K562 (cell line): ENCODE data around the gene ITGA3. TPM values are rescaled to one million over a fixed set of nuclear protein-coding genes. Genes with fewer than 3 reads are reported as not detected.

Experiments
- ATAC-seq: fragments of 200-7000 bp; cut with Tn5 transposase; 3 replicates; pipeline ENCODE4 v1.9.1; 2020; ENCODE audit warnings: moderate library complexity
- BruUV-seq: library from RNA; stranded (reverse); fragments of 400-500 nt; replicated peaks from 2 replicates; lab custom pipeline; 2021; lab: Mats Ljungman, UMichigan
- CTCF ChIA-PET: fragments of 300-600 bp; formaldehyde crosslinking; extraction: SDS; loops from one replicate; lab custom pipeline; 2021; ENCODE audit warnings: low intra/inter-chr PET ratio; lab: Yijun Ruan, JAX
- POLR2A ChIA-PET: fragments of 300-600, 350-650 bp; sonication (Branson Sonifier 250); formaldehyde crosslinking; extraction: SDS; loops from one replicate; lab custom pipeline; 2021; ENCODE audit warnings: antibody characterized with exemption, inconsistent platforms; lab: Yijun Ruan, JAX
- DNase-seq, 4 experiments: peaks; one replicate each; pipeline versions ENCODE4 v3.0.0 to v3.0.0-alpha.2; 2011 to 2018; ENCODE audit warnings: low spot score in 3 of 4, mixed read lengths in 3 of 4; ENCODE audit errors: extremely low read depth in 1 of 4
- FAIRE-seq: peaks from 2 replicates; lab custom pipeline; 2011; peaks lifted over from hg19 to GRCh38; lab: Jason Lieb, UNC
- H2AFZ ChIP-seq: 2 replicates; pipeline ENCODE4 v1.6.0; 2011; ENCODE audit warnings: low read depth, low read length, control low read depth, inconsistent platforms
- H3K27ac ChIP-seq: fragments of 200-600 bp; 3 replicates; pipeline ENCODE4 v1.8.0; 2011; ENCODE audit warnings: low read depth, mild to moderate bottlenecking, control low read depth, inconsistent platforms, low read length, moderate library complexity, mixed read lengths; ENCODE audit errors: extremely low read depth
- H3K27me3 ChIP-seq, 2 experiments: fragments of 300-600 bp in 1 of 2; 2 replicates in 1 of 2; 3 replicates in 1 of 2; pipeline versions ENCODE4 v1.6.0 to v1.8.0; 2011; ENCODE audit warnings: inconsistent platforms in 2 of 2, low read length in 2 of 2, mild to moderate bottlenecking in 1 of 2, mixed read lengths in 1 of 2, moderate library complexity in 1 of 2; ENCODE audit not compliant: control insufficient read depth in 2 of 2, insufficient read depth in 2 of 2
- H3K36me3 ChIP-seq: fragments of 300-600 bp; 3 replicates; pipeline ENCODE4 v1.8.0; 2011; ENCODE audit warnings: mild to moderate bottlenecking, low read length, inconsistent platforms; ENCODE audit not compliant: control insufficient read depth, insufficient read depth
- H3K4me1 ChIP-seq, 2 experiments: fragments of 200-600 bp in 1 of 2; replicated peaks in 1 of 2; 2 replicates in 1 of 2; 3 replicates in 1 of 2; pipeline versions ENCODE4 v1.5.1 to v1.8.0; 2011; ENCODE audit warnings: inconsistent platforms in 2 of 2, low read length in 2 of 2, mild to moderate bottlenecking in 1 of 2, mixed read lengths in 1 of 2, moderate library complexity in 1 of 2; ENCODE audit not compliant: control insufficient read depth in 2 of 2, insufficient read depth in 2 of 2
- H3K4me2 ChIP-seq: 2 replicates; pipeline ENCODE4 v1.6.1; 2011; ENCODE audit warnings: low read length, control low read depth, inconsistent platforms, mixed read lengths; ENCODE audit not compliant: insufficient read depth
- H3K4me3 ChIP-seq: fragments of 200-600 bp; sonication (generic), shearing (Covaris generic); 2 replicates; pipeline ENCODE4 v1.5.1; 2016; ENCODE audit warnings: control low read depth, inconsistent platforms
- H3K79me2 ChIP-seq: fragments of 200-600 bp; 3 replicates; pipeline ENCODE4 v1.8.0; 2011; ENCODE audit warnings: low read length, inconsistent platforms; ENCODE audit not compliant: control insufficient read depth, insufficient read depth
- H3K9ac ChIP-seq, 2 experiments: 2 replicates each; pipeline versions ENCODE4 v1.6.0 to v1.6.1; 2011; ENCODE audit warnings: low read depth in 2 of 2, low read length in 2 of 2, control low read depth in 1 of 2, inconsistent platforms in 1 of 2, mild to moderate bottlenecking in 1 of 2, mixed read lengths in 1 of 2; ENCODE audit not compliant: insufficient read depth in 1 of 2
- H3K9me1 ChIP-seq: one replicate; pipeline ENCODE4 v1.6.0; 2011; ENCODE audit warnings: inconsistent platforms, mild to moderate bottlenecking, low read length, moderate library complexity; ENCODE audit not compliant: control insufficient read depth, insufficient read depth
- H3K9me3 ChIP-seq: replicated peaks from 2 replicates; pipeline ENCODE4 v1.5.1; 2011; ENCODE audit warnings: low read depth, low read length, inconsistent platforms; ENCODE audit not compliant: control insufficient read depth, insufficient read depth
- H4K20me1 ChIP-seq: replicated peaks from 2 replicates; pipeline ENCODE4 v1.6.1; 2011; ENCODE audit warnings: low read length, inconsistent platforms, mixed read lengths; ENCODE audit not compliant: control insufficient read depth, insufficient read depth
- E2F3 ChIP-seq: fragments of 250-450 bp; sonication (Bioruptor Pico); IDR thresholded peaks from 2 replicates; pipeline ENCODE4 v1.4.0; 2020; ENCODE audit warnings: mild to moderate bottlenecking
- EGR1 ChIP-seq: fragments of 450-650 bp; conservative IDR thresholded peaks from 2 replicates; pipeline ENCODE4 v1.6.1; 2017; ENCODE audit warnings: mild to moderate bottlenecking
- FUS ChIP-seq: fragments of 200-400 bp; formaldehyde crosslinking; optimal IDR thresholded peaks from 2 replicates; pipeline ENCODE3; 2017; ENCODE audit warnings: low read depth, low read length
- GATAD2A ChIP-seq: fragments of 450-650 bp; IDR thresholded peaks from 2 replicates; pipeline ENCODE4 v1.6.1; 2017
- HDGF ChIP-seq: fragments of 450-650 bp; IDR thresholded peaks from 2 replicates; pipeline ENCODE4 v1.6.1; 2016
- IFI16 ChIP-seq: fragments of 250-450 bp; sonication (Bioruptor Pico); IDR thresholded peaks from 2 replicates; pipeline ENCODE4 v2.1.2; 2022; ENCODE audit warnings: mild to moderate bottlenecking, inconsistent platforms
- NFXL1 ChIP-seq: fragments of 450-650 bp; formaldehyde crosslinking; IDR thresholded peaks from 2 replicates; pipeline ENCODE4 v1.4.0; 2021; ENCODE audit warnings: mild to moderate bottlenecking
- NR1H2 ChIP-seq: sonication (generic); formaldehyde crosslinking; IDR thresholded peaks from 2 replicates; pipeline ENCODE4 v1.4.0; 2020; ENCODE audit warnings: mild to moderate bottlenecking, missing genetic modification reagents
- NRF1 ChIP-seq, 2 experiments: fragments of 450-650 bp; IDR thresholded peaks in 1 of 2; conservative IDR thresholded peaks in 1 of 2; 2 replicates each; pipeline ENCODE4 v1.6.1; 2014; ENCODE audit warnings: mild to moderate bottlenecking in 2 of 2
- POLR2G ChIP-seq: fragments of 200-400 bp; formaldehyde crosslinking; IDR thresholded peaks from 2 replicates; pipeline ENCODE4 v1.6.1; 2017; ENCODE audit warnings: low read depth, mild to moderate bottlenecking, antibody characterized with exemption, low read length, moderate library complexity
- SRSF7 ChIP-seq: fragments of 200-400 bp; formaldehyde crosslinking; optimal IDR thresholded peaks from 2 replicates; pipeline ENCODE3; 2017; ENCODE audit warnings: mild to moderate bottlenecking, low read depth, low read length
- ZFP30 ChIP-seq: fragments of 250-450 bp; sonication (Bioruptor Pico); IDR thresholded peaks from 2 replicates; pipeline ENCODE4 v1.8.0; 2022; ENCODE audit warnings: moderate library complexity, mild to moderate bottlenecking, inconsistent platforms, borderline replicate concordance
- WGBS: fragments of 100-300 bp; shearing (Covaris generic); methylation state at CpG from one replicate; pipeline ENCODE4 v1.1.6; 2016; ENCODE audit warnings: low coverage, mixed read lengths; ENCODE audit not compliant: insufficient coverage; ENCODE audit errors: missing lambda C conversion rate; 5-methylcytosine and 5-hydroxymethylcytosine counted together
- in situ Hi-C: fragments of 300-500 bp; cut with MboI; formaldehyde crosslinking; loops from 4 replicates; pipeline ENCODE4 v1.15.0; 2018; ENCODE audit warnings: inconsistent platforms, mixed read lengths
- intact Hi-C: fragments of 100-400 bp; cut with micrococcal nuclease; formaldehyde crosslinking; loops from 2 replicates; pipeline ENCODE4 v1.14.2; 2022
- polyA plus RNA-seq, 8 experiments: library from polyadenylated mRNA; depleted of rRNA in 4 of 8; stranded (reverse) in 5 of 8; unstranded in 3 of 8; fragments of >200 nt; fragmentation: Nextera tagmentation in 2 of 8; fragmentation: Illumina TruSeq in 1 of 8; extraction: Ambion mirVana in 2 of 8; extraction: Trizol in 1 of 8; gene quantifications; 2 replicates each; pipeline versions ENCODE4 v1.2.1 to v1.2.3, GENCODE V29; 2011 to 2014; ENCODE audit warnings: inconsistent platforms in 1 of 8, missing spikeins in 1 of 8
- total RNA-seq, 7 experiments: library from RNA; depleted of rRNA in 6 of 7; stranded (reverse); fragments of >200 nt in 6 of 7; fragmentation: Illumina TruSeq in 2 of 7; extraction: Trizol in 2 of 7; gene quantifications; 2 replicates each; pipeline versions ENCODE4 v1.2.1 to v1.2.3, GENCODE V29; 2011 to 2021; ENCODE audit warnings: low replicate concordance in 1 of 7
- TF ChIP-seq, protein P1 (sequence below): fragments of 450-650 bp; IDR thresholded peaks from 2 replicates; pipeline ENCODE4 v1.6.1; 2016

ITGA3 gene
- total and polyA plus RNA-seq, 9 of the 15 experiments (the other 6 are each of a cell fraction or from before 2014, with no cell fraction given), result 0.03 to 0.75 (median 0.14) TPM; not detected in 2

DNA sequence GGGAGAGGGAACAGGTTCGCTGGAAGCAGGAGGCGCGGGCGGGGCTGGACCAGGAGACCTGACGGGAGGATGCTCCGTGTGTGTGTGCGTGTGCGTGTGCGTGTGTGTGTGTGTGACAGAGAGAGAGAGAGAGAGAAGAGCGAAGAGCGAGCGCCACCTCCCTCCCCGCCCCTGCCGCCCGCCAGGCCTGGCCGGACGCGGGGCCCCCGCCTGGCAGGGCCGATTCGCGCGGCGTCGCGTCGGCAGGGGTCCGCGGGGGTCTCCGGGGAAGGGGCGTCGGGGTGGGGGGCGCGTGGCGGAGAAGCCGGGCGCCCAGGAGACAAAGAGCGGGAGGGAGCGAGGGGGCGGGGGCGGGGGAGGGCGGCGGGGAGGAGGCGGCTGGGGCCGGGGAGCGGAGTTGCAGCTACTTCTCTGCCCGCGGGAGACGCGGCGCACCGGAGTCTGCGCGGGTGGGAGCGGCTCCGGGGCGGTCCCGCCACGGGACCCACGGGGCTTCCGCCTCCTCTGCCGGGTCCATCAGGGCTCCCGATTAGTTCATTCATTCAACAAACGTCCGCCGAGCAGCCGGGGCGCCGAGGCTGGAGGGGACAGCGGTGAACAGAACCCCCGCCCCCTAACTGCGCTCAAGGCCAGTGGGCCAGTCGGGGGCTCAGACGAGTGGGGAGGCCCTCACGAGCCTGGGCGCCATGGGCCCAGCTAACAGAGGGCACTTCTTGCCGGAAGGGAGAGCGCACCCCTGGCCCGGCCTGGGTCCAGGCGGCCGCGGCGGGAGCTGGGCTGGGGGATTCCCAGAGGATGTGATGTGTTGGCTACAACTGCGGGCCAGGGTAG is 74.0 kb downstream of the ITGA3 start, which contains the start of gene SAMD14 (continued):
- TF ChIP-seq HDGF (no peak), NFXL1 (no peak), SRSF7 (no peak), POLR2G (no peak), IFI16 (no peak)

DNA sequence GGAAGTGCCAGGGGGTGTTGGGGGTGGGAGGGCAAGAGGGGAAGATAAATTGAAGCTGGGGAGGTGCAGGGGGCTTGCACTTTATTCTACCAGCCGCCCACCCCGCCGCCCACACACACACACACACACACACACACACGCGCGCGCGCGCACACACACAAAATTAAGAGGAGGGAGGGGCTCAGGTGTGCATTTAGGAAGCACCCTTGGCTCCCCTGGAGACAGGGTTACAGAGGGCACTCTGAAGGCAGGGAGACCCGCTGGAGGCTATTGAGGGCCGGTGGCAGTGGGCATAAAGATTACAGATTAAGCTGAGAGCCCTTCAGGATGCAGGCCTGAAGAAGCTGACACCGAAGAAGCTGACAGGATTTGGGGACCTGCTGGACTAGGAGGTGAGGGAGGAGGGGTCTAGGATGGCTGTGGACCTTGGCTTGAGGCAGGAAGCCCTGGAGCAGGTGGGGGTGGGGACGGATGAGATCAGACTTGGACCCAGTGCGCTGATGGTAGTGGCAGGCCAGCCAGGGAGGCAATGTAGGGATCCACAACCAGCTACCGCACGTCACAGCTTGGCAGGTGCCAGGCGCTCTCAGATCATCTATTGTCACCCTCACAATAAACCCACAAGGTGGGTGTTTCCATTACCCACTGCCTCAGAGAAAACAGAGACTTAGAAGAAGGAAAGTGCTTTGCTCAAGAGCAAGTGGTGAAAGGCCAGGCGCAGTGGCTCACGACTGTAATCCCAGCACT is 74.8 kb downstream of the ITGA3 start:
- H3K9me1 ChIP-seq, result no peaks in the 10 kb centered on the region
- peak; percentile 11 for FAIRE-seq
- no peak overlapping the region for H3K27ac ChIP-seq
- H3K27me3 ChIP-seq, result peaks cover 0 to 8% of the 10 kb centered on the region in 2 experiments; a peak in 3 of 5 replicates
- H2AFZ ChIP-seq, result no peak overlapping the region
- TF ChIP-seq, protein P1, sequence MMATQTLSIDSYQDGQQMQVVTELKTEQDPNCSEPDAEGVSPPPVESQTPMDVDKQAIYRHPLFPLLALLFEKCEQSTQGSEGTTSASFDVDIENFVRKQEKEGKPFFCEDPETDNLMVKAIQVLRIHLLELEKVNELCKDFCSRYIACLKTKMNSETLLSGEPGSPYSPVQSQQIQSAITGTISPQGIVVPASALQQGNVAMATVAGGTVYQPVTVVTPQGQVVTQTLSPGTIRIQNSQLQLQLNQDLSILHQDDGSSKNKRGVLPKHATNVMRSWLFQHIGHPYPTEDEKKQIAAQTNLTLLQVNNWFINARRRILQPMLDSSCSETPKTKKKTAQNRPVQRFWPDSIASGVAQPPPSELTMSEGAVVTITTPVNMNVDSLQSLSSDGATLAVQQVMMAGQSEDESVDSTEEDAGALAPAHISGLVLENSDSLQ, result no peak
- TF ChIP-seq NR1H2 (no peak), ZFP30 (no peak), EGR1 (peak; percentile 80), GATAD2A (no peak), FUS (no peak), E2F3 (CRISPR knock-in tag) (no peak), NRF1 (conservative IDR thresholded peaks at IDR 0.05 in 1 of 2, IDR thresholded peaks at IDR 0.05 in 1 of 2) (0 out of 4 replicates have a peak, but pooled peaks of 1 of the 2 experiments have one; percentile 15)
- TF ChIP-seq, all 486 proteins: peak for 2
- H3K4me2 ChIP-seq, result no peak overlapping the region
- peaks cover 4% of the 10 kb centered on the region; the same call in 1 of the 2 replicates for H3K9me3 ChIP-seq
- H3K36me3 ChIP-seq, result peaks cover 14% of the 10 kb centered on the region; the same call in 1 of the 3 replicates
- ATAC-seq, result no peak
- H3K79me2 ChIP-seq, result no peaks in the 10 kb centered on the region
- no peak overlapping the region for H3K4me3 ChIP-seq
- BruUV-seq, result no TSS peak
- POLR2A ChIA-PET, result interaction anchor here (1.6 kb wide), 1 partner anchor 19 kb away, joined by 6 read pairs; no protein-coding TSS in a partner anchor
- H3K9ac ChIP-seq, result no peak overlapping the region; a peak in 2 of 4 replicates
- CTCF ChIA-PET, result no interaction called here
- 60% methylated on average over 10 of the region's 19 CpGs for WGBS
- peaks cover 10% of the 10 kb centered on the region; the same call in 1 of the 2 replicates for H4K20me1 ChIP-seq
- in situ Hi-C loops, result no loop called here
- intact Hi-C loops, result no loop called here
- peaks cover 8 to 30% of the 10 kb centered on the region in 2 experiments for H3K4me1 ChIP-seq
- no peak for DNase-seq
